A549 (cell line): ENCODE measurements around the gene DPPA3. TPM values are rescaled to one million over a fixed set of nuclear protein-coding genes. Genes with fewer than 3 reads are reported as not detected.

Experiments
- ATAC-seq, 2 experiments: fragments of 200-7000 bp in 1 of 2; fragments of >200 bp in 1 of 2; cut with Nextera tagmentation in 1 of 2; cut with Tn5 transposase in 1 of 2; 3 replicates each; pipeline versions ENCODE4 v1.8.0 to v1.9.1; 2018 to 2020; ENCODE audit warnings: mild to moderate bottlenecking in 1 of 2, moderate library complexity in 1 of 2
- CTCF ChIA-PET: fragments of 300-600 bp; sonication (Branson Sonifier 250); formaldehyde crosslinking; extraction: SDS; loops from one replicate; lab custom pipeline; 2021; ENCODE audit warnings: antibody characterized with exemption, inconsistent platforms; lab: Yijun Ruan, JAX
- POLR2A ChIA-PET: fragments of 350-600 bp; formaldehyde crosslinking; extraction: SDS; loops from one replicate; lab custom pipeline; 2021; ENCODE audit warnings: antibody characterized with exemption, inconsistent platforms; lab: Yijun Ruan, JAX
- DNase-seq, 2 experiments: peaks; one replicate each; pipeline versions ENCODE4 v3.0.0 to v3.0.0-alpha.2; 2011 to 2016; ENCODE audit warnings: low read depth in 1 of 2, low spot score in 1 of 2
- FAIRE-seq: peaks from 2 replicates; lab custom pipeline; 2011; peaks lifted over from hg19 to GRCh38; lab: Jason Lieb, UNC
- H3K27ac ChIP-seq, 2 experiments: fragments of >200 bp; sonication (Bioruptor Twin); formaldehyde crosslinking; 3 replicates each; pipeline ENCODE4 v1.5.1; 2016 to 2017
- H3K4me1 ChIP-seq: fragments of >200 bp; sonication (Bioruptor Twin); formaldehyde crosslinking; 3 replicates; pipeline ENCODE4 v1.6.1; 2016
- H3K4me2 ChIP-seq: fragments of >200 bp; sonication (Bioruptor Twin); formaldehyde crosslinking; 3 replicates; pipeline ENCODE4 v1.6.1; 2016
- H3K4me3 ChIP-seq: fragments of >200 bp; sonication (Bioruptor Twin); formaldehyde crosslinking; 3 replicates; pipeline ENCODE4 v1.5.1; 2016
- H3K9me3 ChIP-seq: fragments of >200 bp; sonication (Bioruptor Twin); formaldehyde crosslinking; 3 replicates; pipeline ENCODE4 v1.6.1; 2016
- ATOH8 ChIP-seq: fragments of 250-450 bp; sonication (Bioruptor Pico); IDR thresholded peaks from 2 replicates; pipeline ENCODE4 v1.5.0; 2020; ENCODE audit warnings: low read depth, mild to moderate bottlenecking, moderate library complexity
- BCL3 ChIP-seq: fragments of >200 bp; sonication (Bioruptor Twin); formaldehyde crosslinking; IDR thresholded peaks from 3 replicates; pipeline ENCODE4 v1.6.1; 2016
- CBX2 ChIP-seq: fragments of 200-600 bp; sonication (generic); IDR thresholded peaks from 2 replicates; pipeline ENCODE4 v1.6.1; 2016; ENCODE audit warnings: low read depth, mild to moderate bottlenecking, borderline replicate concordance
- CBX8 ChIP-seq: fragments of 200-600 bp; sonication (generic); IDR thresholded peaks from 2 replicates; pipeline ENCODE4 v1.6.1; 2016
- CEBPB ChIP-seq, 2 experiments: fragments of >200 bp in 1 of 2; sonication (Bioruptor Twin) in 1 of 2; formaldehyde crosslinking in 1 of 2; IDR thresholded peaks; 2 replicates each; pipeline ENCODE4 v1.6.1; 2012 to 2016
- CTCF ChIP-seq: fragments of >200 bp; sonication (Bioruptor Twin); formaldehyde crosslinking; IDR thresholded peaks from 3 replicates; pipeline ENCODE4 v1.5.1; 2016
- EHF ChIP-seq: fragments of 250-450 bp; sonication (Bioruptor Pico); IDR thresholded peaks from 2 replicates; pipeline ENCODE4 v1.5.0; 2020; ENCODE audit warnings: mild to moderate bottlenecking
- EHMT2 ChIP-seq: fragments of 200-600 bp; sonication (generic); IDR thresholded peaks from 2 replicates; pipeline ENCODE4 v1.6.1; 2016; ENCODE audit warnings: antibody characterized with exemption, low read depth, mild to moderate bottlenecking, moderate library complexity
- EP300 ChIP-seq, 2 experiments: fragments of >200 bp; sonication (Bioruptor Twin); formaldehyde crosslinking; IDR thresholded peaks; 2 replicates in 1 of 2; 3 replicates in 1 of 2; pipeline ENCODE4 v1.6.1; 2016 to 2017
- FOSL2 ChIP-seq, 2 experiments: fragments of 450-650 bp in 1 of 2; fragments of >200 bp in 1 of 2; sonication (Bioruptor Twin) in 1 of 2; formaldehyde crosslinking; IDR thresholded peaks; 2 replicates each; pipeline versions ENCODE4 v1.5.0 to v1.6.1; 2016 to 2020; ENCODE audit warnings: mild to moderate bottlenecking in 1 of 2, moderate library complexity in 1 of 2
- FOXS1 ChIP-seq: fragments of 250-450 bp; sonication (Bioruptor Pico); IDR thresholded peaks from 2 replicates; pipeline ENCODE4 v1.5.0; 2020; ENCODE audit warnings: mild to moderate bottlenecking, moderate library complexity
- HDAC2 ChIP-seq: fragments of 200-600 bp; sonication (generic); IDR thresholded peaks from 2 replicates; pipeline ENCODE4 v1.6.1; 2016
- HEYL ChIP-seq: fragments of 250-450 bp; sonication (Bioruptor Pico); IDR thresholded peaks from 2 replicates; pipeline ENCODE4 v1.8.0; 2021; ENCODE audit warnings: mild to moderate bottlenecking, moderate library complexity
- HMGXB4 ChIP-seq: fragments of 250-450 bp; sonication (Bioruptor Pico); IDR thresholded peaks from 2 replicates; pipeline ENCODE4 v1.5.0; 2021; ENCODE audit warnings: mild to moderate bottlenecking, moderate library complexity, borderline replicate concordance
- HOXB5 ChIP-seq: fragments of 250-450 bp; sonication (Bioruptor Pico); IDR thresholded peaks from 2 replicates; pipeline ENCODE4 v1.5.0; 2020; ENCODE audit warnings: mild to moderate bottlenecking, moderate library complexity
- JUN ChIP-seq, 2 experiments: fragments of >200 bp; sonication (Bioruptor Twin); formaldehyde crosslinking; IDR thresholded peaks; 2 replicates in 1 of 2; 3 replicates in 1 of 2; pipeline ENCODE4 v1.6.1; 2016 to 2017
- JUNB ChIP-seq: fragments of >200 bp; sonication (Bioruptor Twin); formaldehyde crosslinking; IDR thresholded peaks from 2 replicates; pipeline ENCODE4 v1.6.1; 2016
- MAFK ChIP-seq: fragments of 450-650 bp; IDR thresholded peaks from 2 replicates; pipeline ENCODE4 v1.6.1; 2014; ENCODE audit not compliant: partially characterized antibody
- MAX ChIP-seq: IDR thresholded peaks from 2 replicates; pipeline ENCODE4 v1.6.1; 2012
- MAZ ChIP-seq: fragments of 150-350 bp; IDR thresholded peaks from 2 replicates; pipeline ENCODE4 v1.6.1; 2014; ENCODE audit warnings: antibody characterized with exemption, low read depth, low read length, borderline replicate concordance
- MYC ChIP-seq: IDR thresholded peaks from 2 replicates; pipeline ENCODE4 v1.6.1; 2012; ENCODE audit warnings: mild to moderate bottlenecking, inconsistent platforms, low read length, improper control_type of control experiment, borderline replicate concordance
- NFE2L2 ChIP-seq: fragments of 150-350 bp; conservative IDR thresholded peaks from 2 replicates; pipeline ENCODE4 v1.6.1; 2014; ENCODE audit warnings: low read length
- NPAS2 ChIP-seq: fragments of 250-450 bp; sonication (Bioruptor Pico); IDR thresholded peaks from 2 replicates; pipeline ENCODE4 v1.8.0; 2022; ENCODE audit warnings: mild to moderate bottlenecking, moderate library complexity, borderline replicate concordance
- PBX3 ChIP-seq: IDR thresholded peaks from 2 replicates; pipeline ENCODE4 v1.6.1; 2012
- PHF8 ChIP-seq: fragments of 200-600 bp; sonication (generic); IDR thresholded peaks from 2 replicates; pipeline ENCODE4 v1.6.1; 2016; ENCODE audit warnings: low read depth, mild to moderate bottlenecking, antibody characterized with exemption, moderate library complexity, borderline replicate concordance
- POLR2A ChIP-seq: IDR thresholded peaks from 2 replicates; pipeline ENCODE4 v1.6.1; 2012; ENCODE audit warnings: mild to moderate bottlenecking, low read length
- RNF2 ChIP-seq: fragments of 200-600 bp; sonication (generic); IDR thresholded peaks from 2 replicates; pipeline ENCODE4 v1.6.1; 2016; ENCODE audit warnings: low read depth, mild to moderate bottlenecking, antibody characterized with exemption, moderate library complexity, borderline replicate concordance
- SREBF2 ChIP-seq: fragments of 450-650 bp; IDR thresholded peaks from 2 replicates; pipeline ENCODE4 v1.6.1; 2014; ENCODE audit warnings: mild to moderate bottlenecking, moderate library complexity
- ZSCAN20 ChIP-seq: fragments of 250-450 bp; sonication (Bioruptor Pico); IDR thresholded peaks from 2 replicates; pipeline ENCODE4 v1.8.0; 2022; ENCODE audit warnings: mild to moderate bottlenecking, moderate library complexity
- WGBS: methylation state at CpG from one replicate; pipeline ENCODE4 v1.1.6; 2017; ENCODE audit errors: missing lambda C conversion rate; 5-methylcytosine and 5-hydroxymethylcytosine counted together
- polyA plus RNA-seq, 4 experiments: library from polyadenylated mRNA; depleted of rRNA in 3 of 4; stranded (reverse); fragments of >200 nt; fragmentation: RNase III in 1 of 4; extraction: RNeasy Plus Mini Kit Qiagen cat#74134 plus additional on column Dnase treatment in 1 of 4; gene quantifications; 2 replicates in 3 of 4; 3 replicates in 1 of 4; pipeline ENCODE4 v1.2.3, GENCODE V29; 2011 to 2017

The DPPA3 gene
- polyA plus RNA-seq, 2 of the 4 experiments (the other 2 are of a cell fraction): not detected

GRCh38 chr12:7748852-7749251 lies 37.6 kb downstream of the DPPA3 start:
- Histone ChIP-seq H3K9me3 (peaks cover 2% of the 10 kb centered on the region; the same call in 1 of the 3 replicates), H3K4me3 (no peak overlapping the region), H3K4me1 (no peaks in the 10 kb centered on the region), H3K27ac (no peak overlapping the region), H3K4me2 (no peak overlapping the region)
- FAIRE-seq (no peak), DNase-seq (no peak), ATAC-seq (no peak)
- WGBS: 63% methylated on average over 4 of the region's 4 CpGs
- POLR2A ChIA-PET: no interaction called here
- TF ChIP-seq HOXB5 (CRISPR knock-in tag): no peak
- TF ChIP-seq MAX: no peak
- TF ChIP-seq EHF (CRISPR knock-in tag): no peak
- TF ChIP-seq PBX3: no peak
- TF ChIP-seq HDAC2: no peak
- TF ChIP-seq HMGXB4: no peak
- no peak for TF ChIP-seq RNF2
- no peak for TF ChIP-seq NFE2L2
- no peak for TF ChIP-seq ZSCAN20 (CRISPR knock-in tag)
- TF ChIP-seq EHMT2: no peak
- TF ChIP-seq HEYL (CRISPR knock-in tag): no peak
- no peak for TF ChIP-seq CEBPB (IDR thresholded peaks at IDR 0.05)
- TF ChIP-seq ATOH8 (CRISPR knock-in tag): no peak
- TF ChIP-seq CBX8: no peak
- TF ChIP-seq FOXS1 (CRISPR knock-in tag): no peak
- no peak for TF ChIP-seq PHF8
- no peak for TF ChIP-seq CBX2
- TF ChIP-seq SREBF2: no peak
- CTCF ChIA-PET: no interaction called here

GRCh38 chr12:7749442-7749841 lies 38.2 kb downstream of the DPPA3 start:
- H3K27ac ChIP-seq: no peak overlapping the region
- POLR2A ChIA-PET: no interaction called here
- H3K9me3 ChIP-seq: no peaks in the 10 kb centered on the region
- H3K4me2 ChIP-seq: no peak overlapping the region
- FAIRE-seq: no peak
- no peaks in the 10 kb centered on the region for H3K4me1 ChIP-seq
- CTCF ChIA-PET: no interaction called here
- H3K4me3 ChIP-seq: no peak overlapping the region
- no peak for ATAC-seq
- no peak for DNase-seq
- WGBS: 62% methylated on average over 8 of the region's 8 CpGs
- TF ChIP-seq MAFK: no peak
- TF ChIP-seq BCL3: no peak
- no peak for TF ChIP-seq POLR2A
- no peak for TF ChIP-seq JUNB
- TF ChIP-seq EHMT2: no peak
- no peak for TF ChIP-seq EP300 (IDR thresholded peaks at IDR 0.05)
- no peak for TF ChIP-seq MYC
- TF ChIP-seq CTCF: no peak
- no peak for TF ChIP-seq MAZ
- TF ChIP-seq NPAS2 (CRISPR knock-in tag): no peak
- no peak for TF ChIP-seq HDAC2
- no peak for TF ChIP-seq FOSL2 (IDR thresholded peaks at IDR 0.05)
- TF ChIP-seq FOSL2 (CRISPR knock-in tag; IDR thresholded peaks at IDR 0.05): no peak
- no peak for TF ChIP-seq JUN (IDR thresholded peaks at IDR 0.05)
